Measurements from ENCODE around the gene CRISPLD2.
"Not testable (repeated sequence)": the region's sequence is repeated elsewhere in the genome, so short reads cannot be mapped to it uniquely, and the experiment has no call there.

CRISPLD2 gene

DNA sequence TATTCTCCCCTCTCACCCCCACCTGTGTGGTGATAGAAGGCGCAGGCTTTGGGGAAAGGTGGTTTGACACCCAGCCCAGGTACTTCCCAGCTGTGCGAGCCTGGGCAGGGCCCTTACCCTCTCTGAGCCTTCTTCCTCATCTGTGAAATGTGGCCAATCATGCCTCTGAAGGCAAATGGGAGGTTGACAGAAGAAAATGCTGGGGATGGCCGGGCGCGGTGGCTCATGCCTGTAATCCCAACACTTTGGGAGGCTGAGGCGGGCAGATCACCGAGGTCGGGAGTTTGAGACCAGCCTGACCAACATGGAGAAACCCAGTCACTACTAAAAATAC is 43.7 kb downstream of the CRISPLD2 start:
- no peak for DNase-seq

DNA sequence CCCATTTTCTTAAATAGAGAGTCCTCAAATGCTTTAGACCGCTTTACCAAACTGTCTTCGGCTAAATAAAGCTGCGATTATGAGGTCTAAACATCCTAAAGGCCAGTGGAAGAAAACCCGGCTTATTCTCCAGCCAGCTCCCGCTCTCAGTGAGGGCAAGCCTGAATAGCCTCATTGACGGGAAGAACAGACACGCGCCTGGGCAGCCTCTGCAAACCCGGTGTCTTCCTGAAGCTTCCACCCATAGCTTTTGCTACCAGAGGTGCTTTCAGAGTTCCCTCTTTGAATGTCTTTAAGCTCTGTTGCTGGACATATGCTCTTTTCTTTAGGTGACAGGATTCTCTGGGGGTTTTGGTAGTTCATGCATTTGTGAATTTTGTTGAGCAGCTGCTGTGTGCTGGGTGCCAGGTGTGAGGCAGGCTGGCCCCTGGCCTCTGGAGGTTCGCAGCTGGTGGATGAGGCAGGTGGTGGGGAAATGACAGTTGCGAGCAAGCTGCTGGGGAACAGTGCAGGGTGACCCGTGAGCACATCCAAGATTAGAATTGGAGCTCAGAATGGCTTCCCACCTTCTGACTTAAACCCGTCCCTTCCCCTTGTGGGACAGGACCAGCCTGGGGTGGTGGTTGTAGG is 44.7 kb downstream of the CRISPLD2 start:
- DNase-seq, result no peak

DNA sequence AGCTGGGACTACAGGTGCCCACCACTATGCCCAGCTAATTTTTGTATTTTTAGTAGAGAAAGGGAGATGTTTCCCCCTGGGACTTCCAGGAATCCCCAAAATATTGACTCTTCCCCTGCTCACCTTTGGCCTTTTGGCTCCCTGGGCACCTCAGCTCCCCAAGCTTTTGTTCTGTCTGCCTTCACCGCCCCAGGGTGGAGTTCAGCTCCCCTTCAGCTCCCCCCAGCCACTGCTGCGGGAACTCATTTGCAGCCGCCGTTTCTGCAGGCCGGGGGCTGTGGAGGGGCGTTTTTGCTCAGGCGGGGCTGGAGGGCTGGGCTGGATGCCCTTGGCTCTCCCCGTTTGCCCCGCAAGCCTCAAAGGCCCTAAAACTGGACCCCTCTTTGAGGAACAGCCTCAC is 47.9 kb downstream of the CRISPLD2 start:
- DNase-seq, result no peak

DNA sequence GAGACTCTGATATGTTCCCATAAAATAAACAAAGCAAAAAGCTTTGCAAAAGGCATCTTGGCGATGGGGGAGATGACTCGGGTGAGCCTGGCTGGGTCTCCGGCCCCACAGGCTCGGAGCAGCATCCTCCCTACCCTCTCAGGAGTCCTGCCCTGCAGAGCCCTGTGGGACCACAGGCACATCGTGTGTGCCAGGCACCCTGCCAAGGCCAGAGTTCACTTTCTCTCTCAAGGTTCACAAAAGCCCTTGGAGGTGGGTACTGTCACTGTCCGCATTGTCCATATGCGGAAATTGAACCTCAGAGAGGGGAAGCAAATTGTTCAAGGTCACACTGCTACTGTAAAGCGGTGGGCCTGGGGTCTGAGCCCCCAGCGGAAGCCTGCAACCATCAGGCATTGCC is 48.5 kb downstream of the CRISPLD2 start:
- no peak for DNase-seq

DNA sequence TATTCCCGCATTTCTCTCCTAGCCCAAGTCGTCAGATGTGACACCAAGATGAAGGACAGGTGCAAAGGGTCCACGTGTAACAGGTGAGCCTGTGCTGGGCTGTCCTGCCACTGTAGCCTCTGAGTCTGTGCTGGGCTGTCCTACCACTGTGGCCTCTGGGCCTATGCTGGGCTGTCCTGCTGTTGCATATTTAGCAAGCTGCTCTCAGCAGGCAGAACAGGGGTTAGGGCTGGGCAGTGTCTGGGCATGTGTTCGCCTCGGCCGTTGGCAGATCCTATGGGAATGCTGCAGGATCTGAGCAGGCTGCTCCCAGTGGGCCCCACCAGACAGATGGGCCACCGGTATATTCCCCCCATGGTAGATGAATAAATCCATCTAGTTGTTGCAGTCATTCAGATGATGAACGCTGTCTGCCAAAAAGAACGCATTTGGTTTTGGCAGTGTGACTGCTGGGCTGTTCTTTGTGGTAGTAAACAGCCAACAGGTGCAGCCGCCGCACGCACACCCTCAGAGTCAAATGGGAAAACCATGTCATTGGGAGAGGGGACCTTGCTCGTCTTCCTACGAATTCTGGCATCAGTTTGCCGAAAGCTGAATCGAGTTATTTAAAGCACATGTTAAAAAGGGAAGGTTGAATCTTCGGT is 49.2 kb downstream of the CRISPLD2 start:
- DNase-seq, result no peak

DNA sequence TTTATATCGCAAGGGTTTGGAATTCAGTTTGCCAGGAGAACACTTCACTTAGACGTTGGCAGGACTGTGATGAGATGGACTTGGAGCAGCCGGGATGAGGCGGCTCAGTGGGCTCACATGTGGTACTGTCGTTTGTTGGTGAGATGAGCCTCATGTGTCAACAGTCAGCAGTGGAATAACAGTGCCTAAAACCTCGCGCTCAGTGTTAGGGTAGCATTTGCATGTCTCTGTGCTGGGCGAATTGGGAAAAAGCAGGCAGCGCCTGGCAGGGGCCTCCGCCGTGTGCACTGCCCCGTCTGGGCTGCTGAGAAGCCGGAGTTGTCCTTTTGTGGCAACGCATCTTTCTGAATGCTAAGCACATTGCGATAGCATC is 49.7 kb downstream of the CRISPLD2 start:
- DNase-seq, result no peak

DNA sequence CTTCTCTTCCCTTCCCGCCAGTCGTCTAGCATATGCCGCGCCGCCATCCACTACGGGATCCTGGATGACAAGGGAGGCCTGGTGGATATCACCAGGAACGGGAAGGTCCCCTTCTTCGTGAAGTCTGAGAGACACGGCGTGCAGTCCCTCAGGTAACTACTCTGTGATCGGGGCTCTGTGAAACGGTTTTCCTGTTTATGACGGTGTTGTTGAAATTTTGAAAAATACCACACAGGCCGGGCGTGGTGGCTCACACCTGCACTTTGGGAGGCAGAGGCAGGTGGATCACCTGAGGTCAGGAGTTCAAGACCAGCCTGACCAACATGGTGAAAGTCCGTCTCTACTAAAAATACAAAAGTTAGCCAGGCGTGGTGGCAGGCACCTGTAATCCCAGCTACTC is 53.2 kb downstream of the CRISPLD2 start:
- not testable (repeated sequence) for DNase-seq

DNA sequence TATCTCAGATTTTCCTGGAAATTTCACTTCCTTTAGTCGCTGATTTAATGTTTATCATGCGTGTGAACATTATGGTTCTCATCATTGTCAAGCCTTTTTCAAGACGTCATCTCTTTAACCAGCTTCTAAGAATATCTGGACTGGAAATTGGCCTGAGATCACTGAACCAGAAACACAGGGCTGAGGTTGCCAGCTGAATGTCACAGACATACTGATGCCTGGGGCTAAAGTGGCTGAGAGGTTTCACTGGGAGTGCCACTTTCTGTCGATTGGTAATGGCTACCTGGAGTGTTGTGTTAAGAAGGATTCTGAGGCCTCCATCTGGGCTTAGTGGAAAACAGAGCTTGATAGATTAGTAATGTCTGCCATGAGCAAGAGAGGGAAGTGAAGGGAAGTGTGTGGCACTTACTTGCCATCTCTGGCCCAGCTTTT is 54.2 kb downstream of the CRISPLD2 start:
- no peak for DNase-seq

DNA sequence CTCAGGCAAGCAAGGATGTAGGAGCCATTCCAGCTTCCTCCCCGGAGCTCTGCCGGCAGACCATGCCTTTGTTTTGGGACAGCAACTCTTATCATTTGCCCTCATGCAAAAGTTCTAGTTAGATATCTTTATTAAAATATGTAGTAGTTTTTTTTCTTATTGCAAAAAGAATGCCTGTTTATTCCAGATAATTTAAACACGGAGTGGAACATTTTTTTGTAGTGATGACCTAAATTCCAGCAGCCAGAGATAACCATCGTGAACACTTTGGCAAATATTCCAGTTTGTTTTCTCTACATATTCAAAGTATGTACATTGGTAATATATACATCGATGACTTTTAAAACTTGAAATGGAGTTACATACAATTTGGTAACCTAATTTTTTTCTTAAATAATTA is 54.8 kb downstream of the CRISPLD2 start:
- no peak for DNase-seq

DNA sequence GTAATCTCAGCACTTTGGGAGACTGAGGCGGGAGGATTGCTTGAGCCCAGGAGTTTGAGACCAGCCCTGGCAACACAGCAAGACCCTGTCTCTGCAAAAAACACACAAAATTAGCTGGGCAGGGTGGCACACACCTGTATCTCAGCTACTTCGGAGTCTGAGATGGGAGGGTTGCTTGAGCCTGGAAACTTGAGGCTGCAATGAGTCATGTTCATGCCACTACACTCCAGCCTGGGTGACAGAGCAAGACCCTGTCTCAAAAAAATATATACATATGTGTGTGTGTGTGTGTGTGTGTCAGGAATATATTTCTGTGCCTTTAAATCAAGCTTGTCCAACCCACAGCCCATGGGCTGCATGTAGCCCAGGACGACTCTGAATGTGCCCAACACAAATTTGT is 55.2 kb downstream of the CRISPLD2 start:
- DNase-seq, result no peak

DNA sequence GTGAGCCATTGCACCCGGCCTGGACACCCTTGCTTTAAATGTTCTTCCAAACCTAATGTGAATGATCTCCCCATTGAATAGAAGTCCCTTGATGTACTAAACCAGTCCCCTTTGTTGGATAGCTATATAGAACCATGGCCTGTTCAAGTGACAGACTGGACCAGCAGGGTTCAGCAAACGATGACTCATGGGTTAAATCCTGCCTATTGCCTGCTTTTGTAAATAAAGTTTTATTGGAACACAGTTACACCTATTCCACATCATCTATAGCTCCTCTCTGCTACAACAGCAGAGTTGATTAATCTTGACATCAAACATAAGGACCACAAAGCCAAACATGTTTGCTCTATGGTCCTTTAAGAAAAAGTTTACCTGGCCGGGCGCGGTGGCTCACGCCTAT is 56.1 kb downstream of the CRISPLD2 start:
- DNase-seq, result no peak

DNA sequence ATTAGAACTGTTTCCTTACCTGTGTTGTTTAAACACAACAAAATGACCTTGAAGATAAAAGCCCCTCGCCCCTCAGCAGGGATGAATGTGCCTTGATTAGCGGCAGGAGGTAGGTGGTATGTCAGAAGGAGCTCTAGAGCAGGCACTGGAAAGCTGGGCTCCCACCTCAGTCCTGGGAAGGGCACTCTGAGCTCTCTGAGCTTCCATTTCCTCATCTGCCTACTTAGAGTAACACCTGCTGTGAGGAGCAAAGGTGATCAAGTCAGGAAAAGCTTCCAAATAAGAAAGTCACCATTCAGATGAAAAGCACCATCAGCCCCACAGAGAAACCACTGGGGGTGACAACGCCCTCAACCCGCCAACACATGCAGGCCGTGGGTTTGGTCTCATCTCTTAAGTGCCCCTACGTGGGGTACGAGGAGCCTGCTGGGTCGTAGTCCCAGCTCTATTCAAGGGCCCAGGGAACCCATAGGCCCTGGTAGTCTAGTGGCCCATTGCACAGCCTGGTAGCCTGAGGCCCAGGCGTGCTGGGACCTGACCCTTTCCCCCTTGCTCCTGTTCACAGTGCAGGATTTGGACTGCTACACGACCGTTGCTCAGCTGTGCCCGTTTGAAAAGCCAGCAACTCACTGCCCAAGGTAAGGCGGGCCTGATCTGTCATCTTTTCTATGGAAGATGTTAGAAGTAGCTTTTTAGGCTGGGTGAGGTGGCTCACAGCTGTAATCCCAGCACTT is 57.3 kb downstream of the CRISPLD2 start:
- no peak for DNase-seq

DNA sequence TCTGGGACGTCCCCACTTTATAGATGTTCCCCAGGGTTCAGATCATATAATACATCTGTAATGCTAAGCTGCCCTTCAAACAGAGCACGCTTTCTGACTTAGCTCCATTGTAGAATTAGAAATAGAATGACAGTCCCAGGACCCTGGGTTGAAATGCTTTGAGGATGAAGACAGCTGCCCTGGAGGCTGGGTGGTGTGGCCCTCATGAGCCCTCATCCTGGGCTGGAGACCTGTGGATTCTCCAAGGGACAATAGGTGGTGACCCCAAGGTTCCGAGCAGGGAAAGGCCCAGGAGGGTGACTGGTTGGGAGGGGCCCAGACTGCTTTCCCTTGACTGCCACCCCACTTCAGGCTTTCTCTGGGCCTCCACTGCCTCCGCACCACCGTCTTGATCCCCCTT is 59.0 kb downstream of the CRISPLD2 start:
- DNase-seq, result no peak

DNA sequence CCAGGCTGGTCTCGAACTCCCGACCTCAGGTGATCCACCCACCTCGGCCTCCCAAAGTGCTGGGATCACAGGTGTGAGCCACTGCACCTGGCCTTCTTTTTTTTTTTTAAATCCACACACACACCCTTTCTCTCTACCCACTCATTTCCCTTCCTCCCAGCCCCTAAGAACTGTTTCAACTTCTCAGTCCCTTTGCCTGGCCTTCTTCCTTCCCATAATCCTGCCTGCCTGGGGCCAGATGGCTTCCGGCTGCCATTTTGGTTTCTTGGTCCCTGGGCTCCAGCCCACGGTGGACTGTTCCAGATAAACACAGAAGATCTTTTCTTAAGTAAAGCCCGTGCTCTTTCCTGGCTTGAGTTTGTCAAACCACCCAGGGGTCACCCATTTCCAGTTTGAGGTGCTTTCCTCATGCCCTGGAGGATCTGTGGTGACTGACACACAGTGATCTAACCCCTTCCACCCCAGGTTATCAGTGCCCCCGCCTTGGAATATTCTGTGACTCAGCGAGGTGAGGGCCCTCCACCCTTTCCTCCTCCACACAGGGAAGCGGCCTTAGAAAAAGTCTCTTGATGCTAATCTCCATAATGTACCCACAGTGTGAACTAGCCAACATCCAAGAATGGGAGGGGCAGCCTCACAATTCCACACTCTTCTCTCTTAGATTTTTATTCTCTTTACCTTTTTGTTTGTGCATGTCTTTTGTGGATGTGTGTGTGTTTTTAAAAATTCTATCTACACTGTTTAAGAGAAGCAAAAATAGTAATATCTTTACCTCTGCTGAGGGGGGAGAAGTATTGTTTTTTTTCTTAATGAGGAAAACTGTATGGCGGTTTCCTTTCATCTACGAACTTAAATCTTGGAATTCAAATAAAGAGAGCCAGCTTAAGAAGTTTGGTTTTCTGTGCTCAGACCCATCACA is 60.0 kb downstream of the CRISPLD2 start:
- no peak for DNase-seq

DNA sequence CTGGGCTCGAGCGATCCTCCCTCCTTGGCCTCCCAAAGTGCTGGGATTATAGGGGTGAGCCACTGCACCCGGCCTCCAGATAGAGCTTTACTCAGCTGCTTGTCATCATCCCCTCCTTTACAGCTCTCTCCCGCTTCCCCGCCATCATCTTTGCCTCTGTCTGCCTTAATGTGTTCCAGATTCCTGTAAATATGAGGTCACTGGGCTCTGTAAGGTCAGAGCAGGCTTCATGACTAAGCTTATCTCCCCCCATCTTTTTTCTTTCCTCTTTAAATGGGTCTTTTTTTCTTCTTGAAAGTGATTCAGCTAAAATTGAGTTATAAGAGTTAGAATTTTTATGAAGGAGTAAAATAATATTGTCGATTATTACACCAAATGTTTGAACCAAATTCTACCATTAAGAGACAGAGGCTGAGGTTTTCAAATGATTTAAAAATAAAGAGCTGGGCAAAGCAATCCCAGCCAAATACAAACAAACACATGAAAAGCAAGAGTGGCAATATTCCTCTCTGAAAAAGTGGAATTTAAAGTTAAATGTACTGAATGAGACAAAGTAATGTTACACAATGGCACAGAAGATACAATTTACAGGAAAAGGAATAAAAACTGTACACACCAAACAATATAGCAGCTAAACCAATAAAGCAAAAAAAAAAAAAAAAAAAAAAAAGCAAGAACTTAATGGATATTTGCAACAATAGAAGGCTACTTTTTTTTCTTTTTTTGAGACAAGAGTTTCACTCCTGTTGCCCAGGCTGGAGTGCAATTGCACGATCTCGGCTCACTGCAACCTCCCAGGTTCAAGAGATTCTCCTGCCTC is 62.1 kb downstream of the CRISPLD2 start:
- DNase-seq, result no peak

DNA sequence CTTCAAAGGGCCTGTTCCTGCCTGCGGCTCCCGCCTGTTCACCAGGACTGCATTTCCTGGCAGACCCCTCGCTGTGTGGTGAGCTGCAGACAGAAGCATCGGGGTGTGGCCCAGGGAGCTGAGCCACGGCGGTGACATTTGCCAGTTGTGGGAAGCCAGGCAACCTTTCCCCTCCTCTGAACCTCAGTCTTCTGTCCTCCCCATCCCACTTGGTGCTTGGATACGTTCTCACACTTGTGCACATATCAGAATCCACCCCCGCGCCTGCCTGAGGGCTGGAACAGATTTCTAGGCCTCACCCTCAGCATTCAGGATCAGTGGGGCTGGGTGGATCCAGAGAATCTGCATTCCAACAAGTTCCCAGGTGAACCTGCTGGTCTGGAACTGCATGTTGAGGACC is 63.5 kb downstream of the CRISPLD2 start:
- no peak for DNase-seq

DNA sequence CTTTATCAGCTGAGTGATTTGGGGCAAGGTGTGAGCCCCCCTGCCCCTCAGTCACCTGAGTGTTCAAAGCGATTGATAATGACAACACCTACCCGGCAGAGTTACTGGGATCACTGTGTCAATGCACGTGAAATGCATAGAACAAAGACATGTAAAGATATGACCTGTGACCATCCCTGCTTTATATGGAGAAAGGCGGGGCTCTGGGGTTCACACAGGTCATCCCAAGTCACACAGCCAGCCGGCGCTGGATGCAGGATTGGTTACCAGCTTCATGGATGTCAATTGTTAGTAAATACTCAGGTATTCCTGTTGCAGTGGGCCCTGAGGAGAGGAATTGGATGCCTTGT is 64.4 kb downstream of the CRISPLD2 start:
- no peak for DNase-seq

DNA sequence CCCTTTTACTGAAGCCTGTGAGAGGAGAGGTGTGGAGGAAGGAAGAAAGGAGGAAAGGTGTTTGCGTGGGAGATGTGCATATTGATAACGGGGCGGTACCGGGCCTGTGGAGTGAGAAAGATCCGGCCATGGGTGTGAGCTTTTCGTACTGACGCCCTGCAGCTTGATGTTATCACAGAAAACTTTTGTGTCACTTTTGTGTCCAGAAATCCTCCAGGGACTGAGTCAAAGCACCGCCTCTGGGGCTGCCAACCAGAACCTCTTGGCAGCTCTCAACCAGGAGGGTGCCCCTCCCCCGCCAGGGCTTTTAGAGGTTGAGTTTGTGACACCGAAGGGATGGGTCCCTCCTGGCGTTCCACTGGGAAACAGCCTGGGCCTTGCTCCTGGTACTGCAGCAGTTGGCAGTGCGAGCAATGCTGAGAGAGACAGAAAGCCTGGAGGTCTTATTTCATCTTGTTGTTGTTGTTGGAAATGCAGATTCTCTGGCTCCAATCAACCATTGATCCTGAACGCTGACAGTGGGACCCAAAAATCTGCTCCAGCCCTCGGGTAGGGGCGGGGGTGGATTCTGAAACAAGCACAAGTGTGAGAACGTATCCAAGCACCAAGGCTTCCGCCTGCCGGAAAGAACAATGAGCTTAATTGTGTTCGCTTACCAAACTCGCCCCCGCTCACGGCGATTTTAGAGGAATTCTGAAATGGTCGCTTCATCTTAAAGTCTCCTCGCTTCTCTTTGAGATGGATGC is 65.0 kb downstream of the CRISPLD2 start:
- DNase-seq, result no peak

DNA sequence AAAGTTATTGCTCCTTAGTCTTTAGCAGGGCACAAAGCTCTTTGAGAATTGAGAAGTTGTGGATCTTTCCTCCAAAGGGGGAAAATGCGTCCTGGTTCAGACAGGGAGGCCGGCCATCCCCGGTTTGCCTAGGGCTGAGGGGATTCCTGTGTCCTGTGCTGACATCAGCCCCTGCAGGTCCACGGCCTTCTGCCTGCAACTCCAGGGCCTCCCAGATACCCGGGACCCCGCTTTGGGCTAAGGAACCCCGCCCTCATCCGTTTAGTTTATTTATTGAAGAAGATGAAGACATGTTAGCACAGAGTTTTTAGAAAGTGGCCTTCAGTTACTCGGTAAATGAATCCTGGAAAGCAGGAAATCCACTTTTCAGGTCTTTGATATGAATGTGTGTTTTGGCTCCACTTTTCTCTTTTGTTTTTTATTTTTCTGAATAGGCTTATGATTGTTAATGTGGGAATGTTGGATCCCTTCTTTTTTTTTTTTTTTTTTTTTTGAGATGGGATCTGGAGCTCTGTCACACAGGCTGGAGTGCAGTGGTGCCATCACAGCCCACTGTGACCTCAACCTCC is 65.6 kb downstream of the CRISPLD2 start:
- no peak for DNase-seq

DNA sequence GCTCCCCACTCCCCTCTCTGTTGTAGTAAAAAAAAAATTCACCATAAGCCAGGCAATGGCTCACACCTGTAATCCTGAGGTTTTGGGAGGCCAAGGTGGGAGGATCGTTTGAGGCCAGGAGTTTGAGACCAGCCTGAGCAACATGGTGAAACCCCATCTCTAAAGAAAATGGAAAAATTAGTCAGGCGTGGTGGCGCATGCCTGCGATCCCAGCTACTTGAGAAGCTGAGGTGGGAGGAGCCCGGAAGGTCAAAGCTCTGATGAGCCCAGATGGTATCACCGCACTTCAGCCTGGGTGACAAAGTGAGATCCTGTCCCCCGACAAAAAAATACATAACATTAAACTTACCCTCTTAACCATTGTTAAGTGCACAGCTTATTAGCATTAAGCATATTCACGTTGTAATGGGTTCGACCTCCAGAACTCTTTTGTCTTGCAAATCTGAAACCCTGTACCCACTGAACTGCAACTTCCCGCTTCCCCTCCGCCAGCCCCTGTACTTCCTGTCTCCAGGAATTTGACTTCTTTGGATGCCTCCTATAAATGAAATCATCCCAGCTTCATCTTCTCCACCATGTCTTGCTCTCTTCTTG is 66.8 kb downstream of the CRISPLD2 start:
- DNase-seq, result no peak

DNA sequence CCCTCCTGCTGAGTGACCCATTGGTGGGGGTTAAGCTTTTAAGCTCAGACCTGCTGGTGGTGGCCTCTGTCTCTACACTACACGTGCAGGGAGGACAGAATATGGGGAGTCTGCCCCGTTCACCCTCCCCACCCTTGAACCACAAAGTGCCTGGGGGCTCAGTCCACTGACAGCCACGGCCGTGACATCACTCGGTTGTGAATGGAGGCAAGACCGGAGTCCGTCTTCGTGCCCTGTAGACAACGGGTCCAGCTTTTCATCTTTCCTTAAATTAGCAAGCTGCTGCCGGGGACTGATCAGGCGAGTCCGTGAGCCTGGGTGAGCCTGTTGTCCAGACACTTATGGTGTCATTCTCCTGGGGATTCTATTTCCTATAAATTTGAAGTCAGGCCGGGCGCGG is 67.4 kb downstream of the CRISPLD2 start:
- DNase-seq, result no peak
